Right lobe of liver (tissue), 4 donors: ENCODE data around the gene SLC27A1.

Source experiments
- CTCF ChIP-seq, 4 donors: fragments of 200-600 bp in 3 of 4; fragments of 450-650 bp in 1 of 4; IDR thresholded peaks; one replicate each; pipeline versions ENCODE4 v1.5.1 to v1.8.0; 2016 to 2022; ENCODE audit warnings: antibody characterized with exemption in 4 of 4, mild to moderate bottlenecking in 2 of 4
- POLR2A ChIP-seq: fragments of 450-650 bp; IDR thresholded peaks from one replicate; pipeline ENCODE4 v1.6.1; 2017; ENCODE audit warnings: antibody characterized with exemption, mild to moderate bottlenecking
- donor health status: DM: no; HTN: no; CAD: no.
- donor health status: DM: no; HTN: no; CAD: no.
- donor health status: DM: no; HTN: yes; CAD: no.

- peak; percentile 25 to 35 (median 30) for TF ChIP-seq CTCF (IDR thresholded peaks at IDR 0.05)
- TF ChIP-seq POLR2A: no peak
Measured at GRCh38 chr19:17441241-17442021, 28.9 kb upstream of the SLC27A1 start.
